Measurements from ENCODE around the gene SHC3. TPM values are rescaled to one million over a fixed set of nuclear protein-coding genes. Genes with fewer than 3 reads are reported as not detected.

SHC3 gene
- 0.04 and 0.94 TPM in 2 replicates for total RNA-seq

GRCh38 chr9:89177944-89178829 lies at the start of gene SHC3:
Gene SHC3 (minus strand): TSS chr9:89178818. CDS start chr9:89178460, 358 bp downstream.

GRCh38 chr9:88991066-88992034 lies 187.3 kb downstream of the SHC3 start, which contains the start of gene S1PR3:
Gene S1PR3 (plus strand): TSS chr9:88991468. CDS start chr9:89001201, 9,733 bp downstream.

Other genes with a start within 250 kb of the SHC3 start
- 3.0 and 5.7 TPM in 2 replicates for gene S1PR3, start 187.3 kb downstream of the SHC3 start, total RNA-seq
- 194 and 416 TPM in 2 replicates for gene CKS2, start 132.4 kb upstream of the SHC3 start, total RNA-seq
- 9.7 and 13.8 TPM in 2 replicates for gene SECISBP2, start 139.7 kb upstream of the SHC3 start, total RNA-seq

Measured in hair follicular keratinocyte (primary cell).